Measurements from ENCODE around the gene CEP170B. TPM values are rescaled to one million over a fixed set of nuclear protein-coding genes. Genes with fewer than 3 reads are reported as not detected.

Gene CEP170B
- total and polyA plus RNA-seq, 2 of the 8 experiments (the other 6 are each of a cell fraction or from before 2014, with no cell fraction given): 9.1 to 33.8 TPM

- H3K23me2 ChIP-seq (ENCODE audit: low read depth, low read length): peaks cover 9% of the 10 kb centered on the region; the same call in 1 of the 2 replicates
- H3K56ac ChIP-seq (replicated peaks; ENCODE audit: insufficient read length, low read depth, low read length): no peak overlapping the region
- no peak overlapping the region for H3K4ac ChIP-seq (replicated peaks; ENCODE audit: insufficient read length, low read depth, low read length)
- ChIA-PET CTCF (ENCODE audit: partially characterized antibody) (interaction anchor here (0.7 to 3.5 kb wide), 11 partner anchors 9 to 53 kb away, joined by 3 to 11 read pairs (median 4); partner anchors contain the start of gene ZBTB42), POLR2A (ENCODE audit: partially characterized antibody) (interaction anchor here (1.6 to 1.7 kb wide), 2 partner anchors 25 to 52 kb away, joined by 3 read pairs; no protein-coding TSS in a partner anchor)
- no peak overlapping the region for H4K8ac ChIP-seq (ENCODE audit: extremely low read depth, insufficient read depth, low read length)
- H3K14ac ChIP-seq (ENCODE audit: insufficient read length): no peak overlapping the region
- no peak overlapping the region for H4K91ac ChIP-seq (replicated peaks; ENCODE audit: insufficient read length, low read length)
- H3K79me1 ChIP-seq (ENCODE audit: low read depth, low read length): peaks cover 2% of the 10 kb centered on the region; the same call in 1 of the 2 replicates
- no peak overlapping the region for H2BK20ac ChIP-seq (ENCODE audit: low read length)
- 84% methylated on average over 9 of the region's 9 CpGs; no CpG with 5 or more reads in 1 of the 2 experiments for WGBS, 2 experiments (ENCODE audit: extremely low coverage in 1 of 2, insufficient coverage in 1 of 2, insufficient read length in 1 of 2, insufficient replicate concordance in 2 of 2, low coverage in 1 of 2, low lambda C conversion rate in 2 of 2, missing lambda C conversion rate in 1 of 2)
- H2AFZ ChIP-seq (ENCODE audit: low read length): no peak overlapping the region
- H3K4me1 ChIP-seq (replicated peaks in 1 of 4; ENCODE audit: control insufficient read depth in 3 of 4, insufficient read depth in 4 of 4, low read length in 3 of 4): peaks cover 0 to 5% (median under 1%) of the 10 kb centered on the region in 4 experiments; a peak in 3 of 7 replicates
- no peak overlapping the region for H3K23ac ChIP-seq (ENCODE audit: insufficient read length)
- no peak overlapping the region for H3K18ac ChIP-seq (ENCODE audit: extremely low read depth, low read length)
- no peak overlapping the region for H3K4me2 ChIP-seq (ENCODE audit: insufficient read depth in 1 of 2, low read depth in 2 of 2, low read length in 2 of 2)
- FAIRE-seq (no peak), DNase-seq (ENCODE audit: low read depth in 1 of 2, low spot score in 2 of 2) (no peak)
- no peak overlapping the region for H2BK15ac ChIP-seq (ENCODE audit: low read length)
- no peak overlapping the region for H3K9ac ChIP-seq (replicated peaks in 1 of 4; ENCODE audit: extremely low read depth in 1 of 4, low read depth in 3 of 4, low read length in 3 of 4)
- TF ChIP-seq CTCF (IDR thresholded peaks at IDR 0.05; ENCODE audit: control extremely low read depth in 1 of 3, insufficient read depth in 1 of 3, low read depth in 1 of 3, low read length in 3 of 3): no peak
- H3K4me3 ChIP-seq (ENCODE audit: extremely low read depth in 1 of 4, insufficient read depth in 2 of 4, low read depth in 3 of 4, low read length in 4 of 4): no peak overlapping the region
- H3K79me2 ChIP-seq (ENCODE audit: control insufficient read depth in 1 of 2, insufficient read depth in 2 of 2, low read length in 2 of 2): no peaks in the 10 kb centered on the region
- H2BK120ac ChIP-seq (replicated peaks; ENCODE audit: low read depth, low read length): no peak overlapping the region
- H3K27ac ChIP-seq (ENCODE audit: low read depth, low read length): no peak overlapping the region
- no peak overlapping the region for H2AK5ac ChIP-seq (ENCODE audit: low read depth, low read length)
- no peak overlapping the region for H2BK12ac ChIP-seq (ENCODE audit: low read depth, low read length)
- H3K9me3 ChIP-seq (ENCODE audit: insufficient read depth in 2 of 2, low read depth in 1 of 2, low read length in 1 of 2): no peaks in the 10 kb centered on the region
- H4K20me1 ChIP-seq (replicated peaks in 1 of 2; ENCODE audit: control insufficient read depth in 1 of 2, insufficient read depth in 2 of 2, low read length in 2 of 2): peaks cover 0 to 3% of the 10 kb centered on the region in 2 experiments
- peaks cover 0 to 4% (median 0%) of the 10 kb centered on the region in 4 experiments; a peak in 1 of 8 replicates for H3K36me3 ChIP-seq (ENCODE audit: control insufficient read depth in 2 of 4, insufficient read depth in 4 of 4, low read length in 3 of 4)
- peaks cover 0 to 4% (median 0%) of the 10 kb centered on the region in 4 experiments; a peak in 3 of 7 replicates for H3K27me3 ChIP-seq (replicated peaks in 1 of 4; ENCODE audit: control insufficient read depth in 3 of 4, extremely low read depth in 1 of 4, insufficient read depth in 3 of 4, low read length in 3 of 4)
- H4K5ac ChIP-seq (ENCODE audit: insufficient read length, low read depth, low read length): no peak overlapping the region
- H2BK5ac ChIP-seq (ENCODE audit: low read depth, low read length): no peak overlapping the region
Observed at GRCh38 chr14:104818714-104819161, 46.3 kb upstream of the CEP170B start.

All from H1 (cell line).